CD14-positive monocyte (primary cell): ENCODE results near the gene SCUBE1. TPM values are rescaled to one million over a fixed set of nuclear protein-coding genes. Genes with fewer than 3 reads are reported as not detected.

Experiments
- DNase-seq, 3 donors: peaks; one replicate each; pipeline ENCODE4 v3.0.0-alpha.2; 2011 to 2022
- H2AFZ ChIP-seq: 2 replicates; pipeline ENCODE4 v1.6.0; 2012; ENCODE audit warnings: mild to moderate bottlenecking, low read depth, low read length, inconsistent platforms; ENCODE audit not compliant: insufficient read depth, poor library complexity, severe bottlenecking
- H3K27ac ChIP-seq, 2 donors: 1 replicate in 1 of 2; 2 replicates in 1 of 2; pipeline ENCODE4 v1.5.1; 2012 to 2013; ENCODE audit warnings: low read length in 2 of 2, control low read depth in 1 of 2, inconsistent platforms in 1 of 2, low read depth in 1 of 2, mild to moderate bottlenecking in 1 of 2
- H3K27me3 ChIP-seq, 2 donors: one replicate each; pipeline versions ENCODE4 v1.6.0 to v1.6.1; 2011 to 2013; ENCODE audit warnings: low read length in 2 of 2; ENCODE audit not compliant: control insufficient read depth in 2 of 2, insufficient read depth in 2 of 2
- H3K36me3 ChIP-seq, 2 donors: replicated peaks in 1 of 2; 1 replicate in 1 of 2; 2 replicates in 1 of 2; pipeline versions ENCODE4 v1.5.1 to v1.6.1; 2012 to 2013; ENCODE audit warnings: low read length in 2 of 2, control low read depth in 1 of 2, inconsistent platforms in 1 of 2, mild to moderate bottlenecking in 1 of 2; ENCODE audit not compliant: insufficient read depth in 2 of 2, control insufficient read depth in 1 of 2
- H3K4me1 ChIP-seq, 2 donors: 1 replicate in 1 of 2; 2 replicates in 1 of 2; pipeline versions ENCODE4 v1.5.1 to v1.6.1; 2012 to 2013; ENCODE audit warnings: low read length in 2 of 2, control low read depth in 1 of 2, inconsistent platforms in 1 of 2, mild to moderate bottlenecking in 1 of 2, moderate library complexity in 1 of 2; ENCODE audit not compliant: insufficient read depth in 2 of 2, control insufficient read depth in 1 of 2
- H3K4me2 ChIP-seq: replicated peaks from 2 replicates; pipeline ENCODE3; 2012; ENCODE audit warnings: low read length, moderate library complexity, mild to moderate bottlenecking; ENCODE audit not compliant: poor library complexity, severe bottlenecking; ENCODE audit errors: extremely low read depth
- H3K4me3 ChIP-seq, 3 experiments: fragments of 200-600 bp in 1 of 3; sonication (generic) in 1 of 3; replicated peaks in 1 of 3; 1 replicate in 2 of 3; 2 replicates in 1 of 3; pipeline ENCODE4 v1.5.1; 2011 to 2013; ENCODE audit warnings: low read length in 3 of 3, mild to moderate bottlenecking in 3 of 3, control low read depth in 2 of 3, low read depth in 2 of 3, inconsistent platforms in 1 of 3, moderate library complexity in 1 of 3
- H3K79me2 ChIP-seq: 2 replicates; pipeline ENCODE4 v1.6.0; 2012; ENCODE audit warnings: mild to moderate bottlenecking, control low read depth, inconsistent platforms, low read length, moderate library complexity; ENCODE audit not compliant: insufficient read depth
- H3K9ac ChIP-seq: 2 replicates; pipeline ENCODE4 v1.6.0; 2017; ENCODE audit warnings: low read length, mild to moderate bottlenecking; ENCODE audit not compliant: insufficient read depth, poor library complexity, severe bottlenecking
- H3K9me3 ChIP-seq, 2 donors: replicated peaks in 1 of 2; 1 replicate in 1 of 2; 2 replicates in 1 of 2; pipeline versions ENCODE4 v1.5.1 to v1.6.1; 2012 to 2013; ENCODE audit warnings: low read length in 2 of 2, control low read depth in 1 of 2; ENCODE audit not compliant: control insufficient read depth in 1 of 2, insufficient read depth in 1 of 2
- H4K20me1 ChIP-seq: 2 replicates; pipeline ENCODE4 v1.6.0; 2012; ENCODE audit warnings: mild to moderate bottlenecking, low read length, control low read depth, moderate library complexity; ENCODE audit not compliant: insufficient read depth
- H3K27ac Mint-ChIP-seq, 7 donors: one replicate each; pipeline ENCODE4 v1.8.0; 2020; ENCODE audit warnings: mild to moderate bottlenecking in 7 of 7, mixed read lengths in 7 of 7, moderate library complexity in 6 of 7, inconsistent platforms in 2 of 7
- H3K27me3 Mint-ChIP-seq, 3 donors: one replicate each; pipeline ENCODE4 v1.8.0; 2021 to 2022; ENCODE audit warnings: low read depth in 3 of 3, mild to moderate bottlenecking in 3 of 3, mixed read lengths in 3 of 3, moderate library complexity in 3 of 3, inconsistent platforms in 1 of 3
- H3K36me3 Mint-ChIP-seq, 2 donors: one replicate each; pipeline ENCODE4 v1.8.0; 2020; ENCODE audit warnings: mixed read lengths in 2 of 2, inconsistent platforms in 1 of 2, mild to moderate bottlenecking in 1 of 2
- H3K4me1 Mint-ChIP-seq: one replicate; pipeline ENCODE4 v1.8.0; 2020; ENCODE audit warnings: mild to moderate bottlenecking, mixed read lengths
- H3K4me3 Mint-ChIP-seq, 2 donors: one replicate each; pipeline ENCODE4 v1.8.0; 2020; ENCODE audit warnings: mild to moderate bottlenecking in 2 of 2, mixed read lengths in 2 of 2, moderate library complexity in 1 of 2
- H3K9me3 Mint-ChIP-seq, 7 donors: one replicate each; pipeline ENCODE4 v1.8.0; 2020 to 2022; ENCODE audit warnings: mixed read lengths in 7 of 7, mild to moderate bottlenecking in 6 of 7, moderate library complexity in 6 of 7, inconsistent platforms in 2 of 7
- WGBS: methylation state at CpG from one replicate; pipeline ENCODE4 v1.1.5; 2013; ENCODE audit warnings: missing lambda C conversion rate; ENCODE audit not compliant: insufficient coverage; 5-methylcytosine and 5-hydroxymethylcytosine counted together
- intact Hi-C, 2 donors: fragments of 100-400 bp; cut with micrococcal nuclease; formaldehyde crosslinking; loops; one replicate each; pipeline versions ENCODE4 v1.15.0 to v1.15.1; 2023
- polyA plus RNA-seq, 3 donors: library from polyadenylated mRNA; depleted of rRNA in 1 of 3; unstranded in 2 of 3; stranded (reverse) in 1 of 3; fragments of 300-500 nt in 2 of 3; fragments of >200 nt in 1 of 3; fragmentation: Illumina TruSeq in 2 of 3; gene quantifications; 1 replicate in 2 of 3; 2 replicates in 1 of 3; pipeline ENCODE4 v1.2.3, GENCODE V29; 2012 to 2021
- TF ChIP-seq, protein P1 (sequence below): fragments of 200-600 bp; IDR thresholded peaks from one replicate; pipeline ENCODE4 v1.8.0; 2022; ENCODE audit warnings: antibody characterized with exemption, mild to moderate bottlenecking

SCUBE1 gene
- polyA plus RNA-seq, 3 donors, result 0.20 to 0.32 (median 0.26) TPM

DNA sequence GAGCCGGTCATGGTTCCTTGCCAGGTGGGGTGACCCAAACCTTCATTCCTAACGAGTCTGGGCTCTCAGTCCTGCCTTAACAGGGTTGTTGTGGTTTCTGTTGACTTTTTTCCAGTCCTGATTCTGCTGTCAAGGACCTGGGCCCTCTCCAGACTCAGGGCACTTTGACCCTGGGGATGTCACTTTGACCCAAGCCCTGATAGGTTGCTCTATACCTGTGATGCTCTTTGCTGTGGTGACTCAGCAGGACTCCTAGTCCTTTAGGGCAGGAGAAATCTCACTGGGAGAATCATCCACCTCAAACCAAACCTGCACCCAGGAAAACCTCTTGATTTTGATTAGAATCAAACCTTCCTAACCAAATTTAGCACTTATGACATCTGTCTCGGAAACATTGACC is 48.1 kb upstream of the SCUBE1 start:
- Histone ChIP-seq H3K79me2 (no peaks in the 10 kb centered on the region), H3K4me1 (no peaks in the 10 kb centered on the region), H3K36me3 (no peaks in the 10 kb centered on the region), H3K27me3 (no peaks in the 10 kb centered on the region), H3K4me3 (no peak overlapping the region), H2AFZ (no peak overlapping the region), H3K9ac (no peak overlapping the region), H4K20me1 (no peaks in the 10 kb centered on the region), H3K4me2 (no peak overlapping the region), H3K9me3 (no peaks in the 10 kb centered on the region), H3K27ac (no peak overlapping the region)
- 92% methylated on average over 2 of the region's 3 CpGs for WGBS
- DNase-seq, result no peak
- H3K27ac Mint-ChIP-seq, result no peak overlapping the region
- H3K4me1 Mint-ChIP-seq, result peaks cover 1% of the 10 kb centered on the region
- TF ChIP-seq, protein P1, sequence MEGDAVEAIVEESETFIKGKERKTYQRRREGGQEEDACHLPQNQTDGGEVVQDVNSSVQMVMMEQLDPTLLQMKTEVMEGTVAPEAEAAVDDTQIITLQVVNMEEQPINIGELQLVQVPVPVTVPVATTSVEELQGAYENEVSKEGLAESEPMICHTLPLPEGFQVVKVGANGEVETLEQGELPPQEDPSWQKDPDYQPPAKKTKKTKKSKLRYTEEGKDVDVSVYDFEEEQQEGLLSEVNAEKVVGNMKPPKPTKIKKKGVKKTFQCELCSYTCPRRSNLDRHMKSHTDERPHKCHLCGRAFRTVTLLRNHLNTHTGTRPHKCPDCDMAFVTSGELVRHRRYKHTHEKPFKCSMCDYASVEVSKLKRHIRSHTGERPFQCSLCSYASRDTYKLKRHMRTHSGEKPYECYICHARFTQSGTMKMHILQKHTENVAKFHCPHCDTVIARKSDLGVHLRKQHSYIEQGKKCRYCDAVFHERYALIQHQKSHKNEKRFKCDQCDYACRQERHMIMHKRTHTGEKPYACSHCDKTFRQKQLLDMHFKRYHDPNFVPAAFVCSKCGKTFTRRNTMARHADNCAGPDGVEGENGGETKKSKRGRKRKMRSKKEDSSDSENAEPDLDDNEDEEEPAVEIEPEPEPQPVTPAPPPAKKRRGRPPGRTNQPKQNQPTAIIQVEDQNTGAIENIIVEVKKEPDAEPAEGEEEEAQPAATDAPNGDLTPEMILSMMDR, result no peak
- intact Hi-C loops, result no loop called here
- H3K4me3 Mint-ChIP-seq, result no peak overlapping the region
- peaks cover 15 to 20% (median 16%) of the 10 kb centered on the region in 3 donors for H3K27me3 Mint-ChIP-seq
- no peaks in the 10 kb centered on the region for H3K9me3 Mint-ChIP-seq
- H3K36me3 Mint-ChIP-seq, result no peaks in the 10 kb centered on the region

DNA sequence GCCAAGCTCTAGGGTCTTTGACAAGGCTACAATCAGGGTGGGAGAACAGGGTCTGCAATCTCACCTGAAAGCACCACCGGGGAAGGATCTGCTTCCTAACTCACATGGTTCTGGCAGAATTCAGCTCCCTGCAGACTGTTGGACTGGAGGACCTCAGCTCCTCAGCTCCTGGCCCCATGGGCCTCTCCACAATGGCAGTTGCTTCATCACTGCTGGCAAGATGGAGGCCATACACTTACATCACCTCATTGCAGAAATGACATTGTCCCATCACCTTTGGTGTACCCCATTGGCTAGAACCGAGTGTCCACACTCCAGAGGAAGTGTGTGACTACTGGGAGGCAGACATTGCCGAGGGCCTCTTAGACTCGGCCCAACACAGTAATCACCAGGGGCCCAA is 47.7 kb upstream of the SCUBE1 start:
- TF ChIP-seq, protein P1, result no peak

More for the DNA sequence above, 47.7 kb upstream of the SCUBE1 start:
- H3K4me1 Mint-ChIP-seq, result peaks cover 4% of the 10 kb centered on the region
- Histone ChIP-seq H3K27me3 (no peaks in the 10 kb centered on the region), H2AFZ (no peak overlapping the region), H3K9ac (no peak overlapping the region), H3K4me2 (no peak overlapping the region), H3K36me3 (no peaks in the 10 kb centered on the region), H4K20me1 (no peaks in the 10 kb centered on the region), H3K79me2 (no peaks in the 10 kb centered on the region), H3K4me1 (peaks cover 1% of the 10 kb centered on the region in 2 donors), H3K27ac (no peak overlapping the region), H3K4me3 (no peak overlapping the region), H3K9me3 (no peaks in the 10 kb centered on the region)
- H3K27me3 Mint-ChIP-seq, result peaks cover 18 to 23% (median 19%) of the 10 kb centered on the region in 3 donors
- intact Hi-C loops, result no loop called here
- 87% methylated on average over 4 of the region's 4 CpGs for WGBS
- no peaks in the 10 kb centered on the region for H3K36me3 Mint-ChIP-seq
- H3K9me3 Mint-ChIP-seq, result no peaks in the 10 kb centered on the region
- no peak overlapping the region for H3K4me3 Mint-ChIP-seq
- no peak for DNase-seq
- no peak overlapping the region for H3K27ac Mint-ChIP-seq
